Tibial nerve (tissue), 4 donors: ENCODE measurements around the gene TMEM140.
A peak's percentile ranks its signal among the peaks of the same experiment; 100 is the strongest.

ENCODE experiments used
- EP300 ChIP-seq, 2 donors: sonication (generic); formaldehyde crosslinking; IDR thresholded peaks; one replicate each; pipeline ENCODE4 v1.6.1; 2017; ENCODE audit warnings: antibody characterized with exemption in 2 of 2, mild to moderate bottlenecking in 1 of 2
- POLR2A ChIP-seq, 2 donors: fragments of 450-650 bp; IDR thresholded peaks; one replicate each; pipeline ENCODE4 v1.6.1; 2017; ENCODE audit warnings: antibody characterized with exemption in 2 of 2, mild to moderate bottlenecking in 2 of 2, moderate library complexity in 2 of 2
- TF ChIP-seq, protein P1 (sequence below), 5 experiments: fragments of 200-600 bp in 3 of 5; fragments of 450-650 bp in 2 of 5; sonication (generic) in 3 of 5; IDR thresholded peaks; one replicate each; pipeline ENCODE4 v1.5.1; 2016 to 2019; ENCODE audit warnings: antibody characterized with exemption in 5 of 5, mild to moderate bottlenecking in 3 of 5, moderate library complexity in 2 of 5

DNA sequence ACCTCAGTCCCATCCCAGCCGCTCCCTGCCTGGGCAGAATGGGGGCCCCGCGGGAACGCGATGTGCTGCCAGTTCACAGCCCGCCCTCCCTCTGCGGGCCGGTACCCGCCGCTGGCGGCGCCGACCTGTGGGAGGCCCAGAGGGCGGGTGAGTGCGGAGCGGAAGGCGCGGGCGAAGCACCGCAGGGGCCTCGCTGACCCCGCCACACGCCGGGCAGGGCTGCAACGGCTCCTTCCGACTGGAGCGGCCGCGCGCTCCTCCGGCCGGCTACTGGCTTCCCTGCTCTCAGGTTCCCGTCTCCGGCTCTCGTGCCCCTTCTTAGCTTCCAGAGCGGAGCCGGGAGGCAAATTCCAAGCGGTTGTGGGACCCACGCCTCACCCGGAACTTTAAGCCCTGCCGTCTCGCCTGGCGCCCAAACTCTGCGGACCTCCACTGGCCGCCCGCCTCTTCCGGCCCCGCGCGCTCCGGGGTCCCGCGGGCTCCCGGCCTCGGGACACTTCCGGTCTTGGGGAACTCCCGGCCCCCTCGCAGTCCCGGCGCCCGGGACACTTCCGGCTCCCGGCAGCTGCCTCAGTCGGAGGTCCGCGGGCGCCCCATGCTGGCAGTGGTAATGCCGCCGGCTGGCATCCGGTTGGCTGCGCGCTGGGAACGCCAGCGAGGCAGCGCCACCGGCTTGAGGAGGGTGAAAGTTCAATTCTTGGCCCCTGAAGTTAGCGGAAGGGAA, 22.6 kb downstream of the TMEM140 start, which contains the start of gene CYREN:
- peak; percentile 68 to 69 for TF ChIP-seq POLR2A (IDR thresholded peaks at IDR 0.05)
- TF ChIP-seq, protein P1, sequence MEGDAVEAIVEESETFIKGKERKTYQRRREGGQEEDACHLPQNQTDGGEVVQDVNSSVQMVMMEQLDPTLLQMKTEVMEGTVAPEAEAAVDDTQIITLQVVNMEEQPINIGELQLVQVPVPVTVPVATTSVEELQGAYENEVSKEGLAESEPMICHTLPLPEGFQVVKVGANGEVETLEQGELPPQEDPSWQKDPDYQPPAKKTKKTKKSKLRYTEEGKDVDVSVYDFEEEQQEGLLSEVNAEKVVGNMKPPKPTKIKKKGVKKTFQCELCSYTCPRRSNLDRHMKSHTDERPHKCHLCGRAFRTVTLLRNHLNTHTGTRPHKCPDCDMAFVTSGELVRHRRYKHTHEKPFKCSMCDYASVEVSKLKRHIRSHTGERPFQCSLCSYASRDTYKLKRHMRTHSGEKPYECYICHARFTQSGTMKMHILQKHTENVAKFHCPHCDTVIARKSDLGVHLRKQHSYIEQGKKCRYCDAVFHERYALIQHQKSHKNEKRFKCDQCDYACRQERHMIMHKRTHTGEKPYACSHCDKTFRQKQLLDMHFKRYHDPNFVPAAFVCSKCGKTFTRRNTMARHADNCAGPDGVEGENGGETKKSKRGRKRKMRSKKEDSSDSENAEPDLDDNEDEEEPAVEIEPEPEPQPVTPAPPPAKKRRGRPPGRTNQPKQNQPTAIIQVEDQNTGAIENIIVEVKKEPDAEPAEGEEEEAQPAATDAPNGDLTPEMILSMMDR (IDR thresholded peaks at IDR 0.05): peak; percentile 75 to 91 (median 88)
- TF ChIP-seq EP300 (IDR thresholded peaks at IDR 0.05): peak; percentile 13 to 92
